NCI-H460 (cell line): ENCODE measurements around the gene MIS18BP1. TPM values are rescaled to one million over a fixed set of nuclear protein-coding genes. Genes with fewer than 3 reads are reported as not detected.
"Not testable (repeated sequence)": the region's sequence is repeated elsewhere in the genome, so short reads cannot be mapped to it uniquely, and the experiment has no call there.

Source experiments
- DNase-seq: peaks from one replicate; pipeline ENCODE4 v3.0.0-alpha.2; 2016; ENCODE audit warnings: low read depth; ENCODE audit errors: extremely low read depth
- polyA plus RNA-seq: library from polyadenylated mRNA; depleted of rRNA; stranded (reverse); fragments of >200 nt; gene quantifications from 2 replicates; pipeline ENCODE4 v1.2.3, GENCODE V29; 2014; cell fraction: nucleus; rRNA removed
- total RNA-seq: library from RNA; depleted of rRNA; stranded (reverse); fragments of >200 nt; shearing (Covaris generic); gene quantifications from 2 replicates; pipeline ENCODE4 v1.2.3, GENCODE V29; 2014; rRNA removed

Gene MIS18BP1
- total RNA-seq, result 35.8 and 46.8 TPM in 2 replicates
- polyA plus RNA-seq, result 40.0 and 57.1 TPM in 2 replicates

DNA sequence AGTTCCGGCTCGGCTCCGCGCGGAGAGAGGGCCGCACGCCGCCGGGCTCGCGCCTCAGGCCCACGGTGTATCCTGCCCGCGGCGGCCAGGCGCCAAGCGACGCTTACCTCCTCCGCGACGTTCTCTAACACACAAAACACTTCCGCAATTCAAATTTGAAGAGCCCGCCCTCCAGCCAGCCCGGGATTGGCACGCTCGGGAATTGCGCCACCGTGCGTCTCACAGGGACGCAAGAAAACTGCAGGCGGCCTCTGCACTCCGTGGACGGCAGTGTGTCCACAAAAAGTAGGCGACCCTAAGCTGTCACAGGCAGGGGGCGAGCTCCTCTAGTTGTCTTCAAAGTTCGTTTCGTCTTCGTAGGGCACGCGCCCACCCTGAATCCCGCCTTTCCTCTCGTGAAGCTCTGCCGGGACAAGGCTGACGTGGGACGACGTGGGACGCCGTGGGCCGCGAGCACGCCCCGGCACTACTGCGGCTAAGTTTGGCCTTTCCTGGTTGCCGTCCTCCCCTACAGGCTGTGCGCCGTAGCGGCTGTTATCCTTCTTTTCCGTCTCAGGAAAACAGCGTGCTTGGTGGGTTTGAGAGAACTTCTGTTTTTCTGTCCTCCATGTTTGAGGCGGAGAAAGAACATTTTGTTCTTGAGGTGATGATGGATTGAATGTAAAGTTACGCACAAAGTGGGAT, at the start of gene MIS18BP1:
Gene MIS18BP1, minus strand, starts transcription at position 133 of the 684 bp plus-strand sequence. CDS start 5,916 bp downstream, outside the sequence.
- peak; percentile 97 for DNase-seq

DNA sequence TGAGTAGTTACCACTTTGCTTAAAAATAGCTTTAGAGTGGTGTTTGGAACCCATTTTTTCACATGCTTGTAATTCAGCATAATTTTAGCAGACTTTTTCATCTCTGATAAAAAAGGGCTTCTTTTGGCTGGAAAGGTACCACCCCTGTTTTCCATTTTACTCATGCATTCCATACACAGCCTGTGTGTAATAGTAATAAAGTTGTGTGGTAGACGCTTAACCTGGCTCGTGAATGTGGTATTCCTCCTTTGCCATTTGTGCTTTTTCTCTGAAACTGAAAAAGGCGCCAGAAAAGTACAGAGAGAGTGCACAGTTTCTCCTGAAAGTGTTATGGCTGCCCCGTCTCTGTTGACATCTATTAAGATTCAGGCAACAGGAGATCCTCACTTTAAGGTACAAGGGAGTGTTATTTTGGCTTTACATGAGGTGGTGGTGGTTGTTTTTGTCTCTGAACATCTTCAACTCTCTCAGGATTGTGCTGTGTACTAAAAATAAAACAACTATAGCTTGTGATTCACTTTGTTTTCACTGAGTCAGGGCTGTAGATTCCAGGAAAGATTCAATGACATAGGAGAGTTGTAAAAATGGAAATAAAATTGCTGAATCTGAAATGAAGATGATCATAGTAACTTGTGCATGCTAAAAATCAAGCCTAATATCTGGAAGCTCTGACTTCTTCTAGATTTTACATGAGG, 45.6 kb upstream of the MIS18BP1 start:
- no peak for DNase-seq

DNA sequence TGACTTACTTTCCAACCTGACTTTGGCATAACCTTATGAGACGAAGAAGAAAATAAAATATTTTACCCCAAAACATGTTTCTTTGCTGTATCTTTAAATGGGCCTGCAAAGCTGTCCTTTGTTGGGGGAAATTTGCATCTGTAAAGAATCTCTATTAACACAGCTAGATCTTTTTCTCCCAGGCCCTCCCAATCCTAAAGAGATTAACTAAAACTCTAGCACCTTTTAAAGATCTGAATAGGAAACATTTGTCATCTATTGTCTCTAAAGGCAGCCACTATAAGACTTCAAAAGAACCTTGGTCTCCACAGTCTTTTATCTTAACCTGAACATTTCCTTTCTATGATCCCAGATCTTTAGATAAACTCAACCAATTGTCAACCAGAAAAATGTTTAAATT, 41.8 kb upstream of the MIS18BP1 start:
- DNase-seq, result not testable (repeated sequence)

DNA sequence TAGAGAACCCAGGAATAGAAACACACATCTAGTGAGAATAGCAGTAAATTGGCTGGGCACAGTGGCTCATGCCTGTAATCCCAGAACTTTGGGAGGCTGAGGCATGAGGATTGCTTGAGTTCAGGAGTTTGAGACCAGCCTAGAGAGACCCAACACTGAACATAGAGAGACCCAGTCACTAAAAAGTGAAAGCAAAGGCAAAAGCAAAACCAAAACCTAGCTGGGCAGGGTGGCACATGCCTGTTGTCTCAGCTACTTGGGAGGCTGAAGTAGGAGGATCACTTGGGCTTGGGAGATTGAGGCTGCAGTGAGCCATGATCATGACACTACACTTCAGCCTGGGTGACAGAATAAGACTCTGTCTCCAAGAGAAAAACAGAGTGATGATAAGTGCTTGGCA, 37.5 kb upstream of the MIS18BP1 start:
- DNase-seq, result no peak

DNA sequence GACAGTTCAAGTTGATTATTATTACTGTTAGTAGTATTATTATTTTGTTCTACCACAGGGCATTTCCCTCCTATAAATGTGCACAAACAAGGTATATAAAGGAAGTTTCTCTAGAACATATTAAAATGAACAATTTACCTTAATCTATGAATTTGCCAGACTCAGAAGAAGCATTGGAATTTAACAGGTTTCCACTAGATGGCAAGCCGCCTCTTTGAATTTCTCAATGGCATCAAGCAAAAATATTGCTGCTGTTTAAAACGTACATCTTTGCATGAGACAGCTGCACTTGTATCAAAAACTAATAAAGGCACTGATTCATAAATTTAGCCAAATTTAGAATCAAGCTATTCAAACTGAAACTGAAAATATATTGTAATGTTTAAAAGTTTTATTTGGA, 34.6 kb upstream of the MIS18BP1 start:
- no peak for DNase-seq

DNA sequence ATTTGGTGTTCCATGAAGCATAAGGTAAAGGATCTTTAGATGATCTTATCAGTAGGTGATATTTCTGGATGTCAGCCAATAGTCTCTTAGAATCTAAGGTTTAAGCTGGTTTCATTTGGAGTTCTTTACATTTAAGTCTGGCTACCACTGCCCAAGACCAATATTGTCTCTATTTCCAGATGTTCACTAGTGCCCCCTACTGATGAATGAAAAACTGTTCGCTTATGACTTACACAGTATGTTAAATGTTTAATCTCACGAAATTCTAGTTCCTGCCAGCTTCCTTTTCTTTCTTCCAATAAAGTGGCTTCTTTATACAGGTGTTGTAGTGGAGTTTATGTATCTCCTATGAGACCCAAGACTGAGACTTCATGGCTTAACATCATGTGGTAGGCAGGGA, 31.8 kb upstream of the MIS18BP1 start:
- DNase-seq, result no peak

DNA sequence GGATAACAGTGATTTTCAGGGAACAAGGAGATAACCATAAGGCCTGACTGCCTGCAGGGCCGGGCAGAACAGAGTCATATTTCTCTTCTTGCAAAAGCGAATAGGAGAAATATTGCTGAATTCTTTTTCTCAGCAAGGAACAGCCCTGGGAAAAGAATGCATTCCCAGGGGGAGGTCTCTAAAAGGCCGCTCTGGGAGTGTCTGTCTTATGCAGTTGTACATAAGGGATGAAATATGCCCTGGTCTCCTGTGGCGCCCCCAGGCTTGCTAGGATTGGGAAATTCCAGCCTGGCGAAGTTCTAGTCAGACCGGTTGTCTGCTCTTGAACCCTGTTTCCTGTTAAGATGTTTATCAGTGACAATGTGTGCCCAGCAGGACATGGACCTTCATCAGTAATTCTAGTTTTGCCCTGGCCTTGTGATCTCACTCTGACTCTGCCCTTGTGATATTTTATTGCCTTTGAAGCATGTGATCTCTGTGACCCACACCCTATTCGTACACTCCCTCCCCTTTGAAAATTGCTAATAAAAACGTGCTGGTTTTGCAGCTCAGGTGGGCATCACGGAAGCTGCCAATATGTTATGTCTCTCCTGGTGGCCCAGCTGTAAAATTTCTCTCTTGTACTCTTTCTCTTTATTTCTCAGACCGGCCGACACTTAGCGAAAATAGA, 28.9 kb upstream of the MIS18BP1 start:
- DNase-seq, result not testable (repeated sequence)

DNA sequence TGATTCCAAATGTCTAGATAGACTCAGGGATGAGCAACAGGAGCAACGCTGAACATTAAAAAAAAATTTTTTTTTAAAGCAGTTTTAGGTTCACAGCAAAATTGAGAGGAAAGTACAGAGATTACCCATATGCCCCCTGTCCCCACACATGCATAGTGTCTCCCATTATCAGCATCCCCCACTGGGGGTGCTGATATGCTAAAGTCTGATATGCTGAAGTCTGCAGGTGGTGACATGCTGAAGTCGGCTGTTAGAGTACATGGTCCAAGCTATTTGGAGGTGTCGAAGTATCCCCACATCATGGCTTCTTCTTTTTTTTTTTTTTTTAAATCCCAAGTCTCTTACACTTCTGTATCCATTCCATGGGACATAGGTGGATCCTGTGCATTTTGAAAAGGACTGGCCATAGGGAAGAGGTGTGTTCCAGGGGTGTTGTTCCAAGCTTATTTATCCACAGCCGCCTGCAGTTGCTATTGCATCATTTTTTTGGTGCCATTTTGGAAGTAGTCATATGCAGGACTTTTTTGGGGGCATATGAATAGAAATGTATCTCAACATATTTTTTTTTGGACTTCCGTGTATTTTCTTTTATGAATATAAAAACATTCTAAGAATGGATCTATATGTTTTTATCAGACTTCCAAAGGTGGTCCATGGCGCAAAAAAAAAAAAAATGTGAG, 19.0 kb upstream of the MIS18BP1 start:
- no peak for DNase-seq

DNA sequence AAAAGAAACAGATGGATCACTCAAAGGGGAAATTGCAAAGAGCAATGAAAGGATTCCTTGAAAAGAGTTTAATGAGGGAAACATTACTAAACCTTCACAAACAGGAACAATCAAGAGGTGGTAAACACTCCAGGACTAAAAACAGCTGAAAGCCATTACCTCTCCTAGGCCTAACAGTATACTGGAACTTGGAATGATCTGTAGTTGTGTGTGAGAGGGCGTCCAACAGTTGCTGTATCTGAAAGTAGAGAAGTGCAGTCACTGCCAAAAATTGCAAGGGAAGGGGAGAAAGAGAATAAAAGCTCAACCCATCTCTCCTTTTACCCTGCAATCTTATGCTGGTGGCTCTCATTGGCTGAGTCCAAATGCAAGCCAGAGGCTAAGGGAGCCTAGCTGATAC, 17.0 kb upstream of the MIS18BP1 start:
- no peak for DNase-seq

DNA sequence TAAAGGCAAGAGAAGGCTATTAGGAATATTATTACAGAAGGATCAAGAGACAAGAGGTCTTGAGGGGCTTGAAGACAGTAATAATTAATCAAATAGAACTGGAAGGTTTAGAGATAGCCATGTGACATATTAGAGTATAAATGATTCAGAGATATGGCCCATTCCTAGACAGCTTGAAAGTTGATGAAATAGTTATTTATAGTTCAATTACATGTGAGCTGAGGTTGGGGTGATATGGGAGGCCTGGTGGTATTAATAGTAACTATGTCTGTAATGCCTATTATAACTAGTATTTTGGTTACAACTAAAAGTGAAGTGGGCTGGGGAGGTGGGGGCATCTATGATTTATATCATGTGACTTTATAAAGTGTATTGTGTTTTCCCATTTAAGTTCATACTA, 14.1 kb upstream of the MIS18BP1 start:
- DNase-seq, result no peak

DNA sequence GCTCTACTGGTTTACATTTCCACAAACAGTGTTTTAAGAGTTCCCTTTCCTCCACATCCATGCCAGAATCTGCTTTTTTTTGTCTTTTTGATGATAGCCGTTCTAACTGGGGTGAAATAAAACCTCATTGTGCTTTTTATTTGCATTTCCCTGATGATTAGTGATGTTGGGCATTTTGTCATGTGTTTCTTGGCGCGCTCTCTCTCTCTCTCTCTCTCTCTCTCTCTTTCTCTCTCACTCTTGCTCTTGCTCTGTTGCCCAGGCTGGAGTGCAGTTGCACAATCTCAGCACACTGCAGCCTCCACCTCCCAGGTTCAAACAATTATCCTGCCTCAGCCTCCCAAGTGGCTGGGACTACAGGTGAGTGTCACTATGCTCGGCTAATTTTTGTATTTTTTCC, 9.6 kb upstream of the MIS18BP1 start:
- DNase-seq, result no peak

DNA sequence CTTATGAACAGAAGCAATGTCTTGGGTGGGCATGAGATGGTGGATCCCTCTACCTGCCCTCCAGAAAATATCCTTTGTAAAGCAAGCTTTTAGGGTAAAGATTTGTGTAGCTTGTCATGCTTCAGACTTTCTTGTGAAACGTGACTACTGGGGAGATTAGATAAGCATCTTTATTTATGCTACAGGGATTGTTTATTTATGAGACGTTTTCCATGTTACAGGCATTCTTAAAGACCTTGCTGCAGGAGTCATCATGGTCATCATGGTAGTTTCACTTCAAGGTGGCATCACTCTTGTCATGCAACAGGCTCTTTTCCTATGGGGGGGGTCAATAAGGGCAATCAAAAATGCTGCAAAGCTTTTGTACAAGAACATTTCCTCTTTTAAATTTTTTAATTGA, 8.2 kb upstream of the MIS18BP1 start:
- no peak for DNase-seq

DNA sequence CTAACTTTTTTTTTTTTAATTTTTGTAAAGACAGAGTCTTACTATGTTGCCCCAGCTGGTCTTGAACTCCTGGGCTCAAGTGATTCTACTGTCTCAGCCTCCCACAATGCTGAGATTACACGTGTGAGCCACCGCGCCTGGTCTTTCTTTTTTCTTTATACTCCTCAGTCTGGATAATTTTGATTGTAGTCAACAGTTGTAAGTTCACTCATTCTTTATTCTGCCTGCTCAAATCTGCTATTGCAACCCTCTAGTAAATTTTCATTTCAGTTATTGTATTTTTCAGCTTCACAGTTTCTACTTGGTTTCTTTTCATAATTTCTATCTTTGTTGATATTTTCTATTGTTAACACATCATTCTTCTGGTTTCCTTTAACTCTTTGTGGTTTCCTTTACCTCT, 5.8 kb upstream of the MIS18BP1 start:
- DNase-seq, result no peak

DNA sequence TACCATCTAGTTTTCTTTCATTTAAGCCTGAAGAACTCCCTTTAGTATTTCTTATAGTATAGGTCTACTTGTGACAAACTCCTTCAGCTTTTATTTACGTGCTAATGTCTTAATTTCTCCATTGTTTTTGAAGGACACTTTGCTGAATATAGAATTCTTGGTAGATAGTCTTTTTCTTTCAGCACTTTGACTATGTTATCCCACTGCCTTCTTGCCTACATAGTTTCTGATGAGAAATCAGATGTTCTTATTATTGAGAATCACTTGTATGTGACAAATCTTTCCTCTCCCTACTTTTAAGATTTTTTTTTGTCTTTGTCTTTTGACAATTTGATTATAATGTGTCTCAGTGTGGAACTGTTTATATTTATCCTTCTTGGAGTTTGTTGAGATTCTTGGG, 5.1 kb upstream of the MIS18BP1 start:
- DNase-seq, result no peak

DNA sequence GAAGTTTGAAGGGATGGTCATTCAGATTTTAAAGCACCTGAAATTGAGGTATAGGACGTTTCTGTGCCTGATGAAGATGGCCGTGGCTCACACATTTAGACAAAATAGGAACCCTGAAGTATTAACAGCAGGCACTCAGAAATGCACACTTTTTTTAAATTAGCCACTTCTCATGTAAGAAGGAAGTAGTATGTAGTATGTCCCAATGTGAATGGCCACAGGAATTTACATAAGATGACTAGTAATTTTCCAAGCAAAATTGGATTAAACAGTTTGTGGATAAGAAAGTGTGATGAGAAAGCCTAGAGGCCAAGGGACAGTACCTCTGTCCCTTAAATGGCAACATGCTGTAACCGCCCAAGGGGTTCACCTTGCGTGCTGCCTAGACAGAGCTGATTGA, 1.8 kb upstream of the MIS18BP1 start:
- no peak for DNase-seq

DNA sequence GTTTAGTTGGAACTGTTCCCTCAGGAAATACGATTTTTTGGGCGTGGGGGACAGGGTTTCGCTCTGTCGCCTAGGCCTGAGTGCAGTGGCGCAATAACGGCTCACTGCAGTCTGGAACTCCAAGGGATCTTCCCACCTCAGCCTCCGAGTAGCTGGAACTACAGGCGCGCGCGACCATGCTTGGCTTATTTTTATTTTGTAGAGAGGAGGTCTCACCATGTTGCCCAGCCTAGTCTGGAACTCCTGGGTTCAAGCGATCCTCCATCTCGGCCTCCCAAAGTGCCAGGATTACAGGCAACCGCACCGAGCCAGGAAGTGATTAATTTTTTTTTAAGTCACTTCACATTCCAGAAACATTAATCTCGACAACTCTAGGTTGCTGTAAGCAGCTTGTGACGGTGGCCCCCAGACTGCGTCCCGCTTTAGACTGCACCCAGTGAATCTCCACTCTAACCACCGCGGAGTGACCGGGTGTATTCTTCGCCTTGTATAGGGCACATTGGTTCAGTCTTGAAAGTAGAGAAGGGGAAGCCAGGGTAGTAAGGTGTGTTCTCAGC, 830 bp upstream of the MIS18BP1 start:
- DNase-seq, result no peak

DNA sequence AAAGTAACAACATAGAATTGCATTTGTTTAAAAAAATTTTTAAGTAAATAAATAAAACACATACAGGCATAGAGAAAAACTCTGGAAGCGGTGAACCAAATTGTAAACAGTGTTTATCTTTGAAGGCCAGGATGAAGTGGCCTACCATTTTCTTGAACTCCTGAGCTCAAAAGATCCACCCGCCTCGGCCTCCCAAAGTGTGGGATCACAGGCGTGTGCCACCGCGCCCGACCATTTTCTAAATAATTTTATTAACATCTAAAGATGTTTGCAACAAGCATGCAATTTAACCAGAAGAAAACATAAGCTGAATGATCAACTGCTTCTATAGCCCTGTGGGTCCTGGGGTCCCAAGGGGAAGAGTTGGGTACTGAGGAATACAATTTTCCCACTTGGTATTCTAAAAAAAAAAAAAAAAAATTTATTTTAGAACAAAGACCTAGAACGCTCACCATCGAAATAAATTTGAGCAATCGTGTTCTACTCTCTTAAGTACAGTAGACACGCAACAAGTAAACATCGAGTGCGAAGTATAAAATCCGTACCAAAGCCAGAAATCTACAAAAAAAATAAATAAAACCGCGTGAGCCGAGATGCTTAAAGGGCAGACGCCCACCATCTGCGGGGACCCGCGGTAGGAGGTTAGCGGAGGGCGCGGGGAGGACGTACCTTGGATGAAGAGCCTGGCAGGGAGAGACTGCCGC, 484 bp downstream of the MIS18BP1 start:
- no peak for DNase-seq

DNA sequence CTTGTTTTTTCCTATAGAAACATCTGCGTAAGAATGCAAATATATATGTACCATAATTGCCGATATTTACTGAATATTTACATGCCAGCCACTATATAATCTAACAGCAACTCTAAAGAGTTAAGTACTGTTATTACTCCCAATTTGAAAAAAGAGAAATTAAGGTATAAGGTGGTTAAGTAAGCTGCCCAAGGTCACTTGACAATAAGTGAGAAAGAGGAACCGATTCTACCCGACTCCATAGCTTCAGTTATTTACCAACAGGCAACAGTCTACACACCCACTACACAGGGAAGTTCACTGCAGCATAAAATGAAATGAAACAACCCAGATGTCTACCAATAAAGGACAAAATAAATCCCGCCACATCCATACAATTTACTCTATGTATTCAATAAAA, 1.1 kb downstream of the MIS18BP1 start:
- DNase-seq, result no peak

DNA sequence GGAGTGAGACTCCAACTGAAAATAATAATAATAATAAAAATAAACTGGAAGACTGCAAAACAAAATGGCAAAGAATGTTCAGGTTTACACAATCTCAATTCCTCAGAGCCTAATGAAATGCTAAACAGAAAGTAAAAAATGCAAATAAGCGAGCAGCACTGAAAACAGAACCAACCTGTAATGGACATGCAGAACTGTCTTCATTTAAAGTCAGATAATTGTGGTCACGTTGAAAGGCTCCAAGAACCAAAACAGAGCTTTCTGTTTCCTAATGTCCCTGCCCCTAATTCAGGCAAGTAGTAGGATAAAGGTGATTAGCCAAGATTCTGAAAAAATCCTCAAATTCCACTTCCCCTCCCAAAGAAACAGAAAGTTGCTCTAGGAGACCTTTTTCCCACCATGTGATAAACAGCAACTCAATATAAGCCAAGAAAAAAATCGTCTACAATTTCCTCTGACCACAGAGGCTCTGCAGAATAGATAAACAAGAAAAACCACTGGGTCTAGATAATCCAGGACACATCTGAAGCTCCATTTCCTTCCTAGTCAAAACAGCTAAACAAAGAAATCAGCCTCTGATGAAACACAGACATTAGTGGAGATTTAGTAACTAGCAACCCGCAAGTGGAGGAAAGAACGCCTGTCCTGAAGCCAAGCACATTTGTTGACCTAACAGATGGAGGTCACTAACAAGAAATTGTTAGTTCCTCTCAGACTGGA, 3.0 kb downstream of the MIS18BP1 start:
- no peak for DNase-seq

DNA sequence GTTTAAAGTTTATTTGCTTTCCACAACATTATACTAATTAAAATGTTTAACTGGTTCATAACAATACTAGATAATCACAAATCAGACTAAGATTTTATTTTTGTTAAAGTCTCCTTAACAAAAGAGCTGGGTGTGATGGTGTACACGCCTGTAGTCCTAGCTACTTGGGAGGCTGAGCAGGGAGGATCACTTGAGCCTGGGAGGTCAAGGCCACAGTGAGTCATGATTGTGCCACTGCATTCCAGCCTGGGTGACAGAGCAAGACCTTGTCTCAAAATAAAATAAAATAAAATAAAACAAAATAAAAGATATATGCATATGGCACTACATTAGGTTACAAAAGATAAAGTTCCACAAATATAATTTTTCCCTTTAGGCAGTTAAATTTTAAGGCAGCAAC, 5.6 kb downstream of the MIS18BP1 start:
- DNase-seq, result no peak
